ENCODE measurements around the gene ZNF28. TPM values are rescaled to one million over a fixed set of nuclear protein-coding genes. Genes with fewer than 3 reads are reported as not detected.
A peak's percentile ranks its signal among the peaks of the same experiment; 100 is the strongest.
"Not testable (repeated sequence)": the region's sequence is repeated elsewhere in the genome, so short reads cannot be mapped to it uniquely, and the experiment has no call there.

The ZNF28 gene
- total and polyA plus RNA-seq, 10 of the 15 experiments (the other 5 are each of a cell fraction or from before 2014, with no cell fraction given), result 5.9 to 31.1 (median 15.3) TPM

- in situ Hi-C loops (cut with MboI); H3K9me3 ChIP-seq (replicated peaks; ENCODE audit: control insufficient read depth, insufficient read depth, low read length); H3K36me3 ChIP-seq (ENCODE audit: control insufficient read depth in 2 of 2, insufficient read depth in 2 of 2, low read length in 1 of 2); H3K4me1 ChIP-seq (ENCODE audit: control insufficient read depth, insufficient read depth, low read length); BruUV-seq (replicated peaks); CTCF ChIA-PET; H3K27me3 ChIP-seq (replicated peaks in 1 of 2; ENCODE audit: control insufficient read depth in 2 of 2, insufficient read depth in 2 of 2, low read length in 1 of 2); SMC1A ChIA-PET (ENCODE audit: uncharacterized antibody, unreplicated experiment); POLR2A ChIA-PET; H4K20me1 ChIP-seq (ENCODE audit: control insufficient read depth, insufficient read depth): not testable (repeated sequence)
- intact Hi-C loops (cut with micrococcal nuclease; ENCODE audit: unreplicated experiment), result loop anchor here (5.0 kb wide), 1 partner anchor 94 kb away; no protein-coding TSS in a partner anchor
- H2AFZ ChIP-seq (ENCODE audit: control insufficient read depth, low read depth, low read length), result peak within 1 kb of the TSS; percentile 91
- peaks cover 12% of the 10 kb centered on the region for H3K79me2 ChIP-seq (ENCODE audit: control insufficient read depth, insufficient read depth, low read length)
- H3K4me3 ChIP-seq, result peak within 1 kb of the TSS; percentile 85
- ATAC-seq (peak; percentile 100), FAIRE-seq (peak; percentile 78), DNase-seq (ENCODE audit: low read depth, low spot score) (peak; percentile 35)
- peak within 1 kb of the TSS; percentile 74 for H3K27ac ChIP-seq (ENCODE audit: control insufficient read depth, insufficient read depth)
- 3% methylated on average over 44 of the region's 47 CpGs for WGBS (ENCODE audit: insufficient coverage, insufficient replicate concordance, low lambda C conversion rate, missing lambda C conversion rate)
- peak within 1 kb of the TSS; percentile 93 for H3K9ac ChIP-seq (ENCODE audit: control insufficient read depth, insufficient read depth, low read length)
- RAD21 ChIA-PET (ENCODE audit: unreplicated experiment), result interaction anchor here (0.6 kb wide), 1 partner anchor 551 kb away, joined by 3 read pairs; no protein-coding TSS in a partner anchor
- H3K4me2 ChIP-seq (ENCODE audit: control insufficient read depth, insufficient read depth), result peak within 1 kb of the TSS; percentile 96
- peak; percentile 49; the same call in 1 of the 2 replicates for TF ChIP-seq IKZF1 (conservative IDR thresholded peaks at IDR 0.05)
- TF ChIP-seq CHD2 (IDR thresholded peaks at IDR 0.05; ENCODE audit: borderline replicate concordance, low read depth, low read length), result 0 out of 2 replicates have a peak, but pooled peaks have one; percentile 14
- TF ChIP-seq SMAD5 (IDR thresholded peaks at IDR 0.05; ENCODE audit: low read depth), result 0 out of 2 replicates have a peak, but pooled peaks have one; percentile 31
- TF ChIP-seq E4F1 (IDR thresholded peaks at IDR 0.05; ENCODE audit: borderline replicate concordance, partially characterized antibody), result peak; percentile 60
- TF ChIP-seq POLR2A (IDR thresholded peaks at IDR 0.05; ENCODE audit: low read depth, low read length), result peak; percentile 81
- TF ChIP-seq BHLHE40 (IDR thresholded peaks at IDR 0.05; ENCODE audit: borderline replicate concordance in 1 of 2, low read depth in 2 of 2, low read length in 1 of 2), result peak in 1 of 2 experiments; percentile 67; a peak in 2 of 4 replicates
- TF ChIP-seq ATF7 (IDR thresholded peaks at IDR 0.05; ENCODE audit: low read depth), result peak; percentile 39; the same call in 1 of the 2 replicates
- TF ChIP-seq CTCF (IDR thresholded peaks at IDR 0.05 in 2 of 3, conservative IDR thresholded peaks at IDR 0.05 in 1 of 3; ENCODE audit: control insufficient read depth in 2 of 3, extremely low read depth in 1 of 3, insufficient read depth in 1 of 3, low read depth in 3 of 3, low read length in 3 of 3), result peak; percentile 3 to 22 (median 6); a peak in 1 of 6 replicates
- peak; percentile 10; the same call in 1 of the 2 replicates for TF ChIP-seq SREBF2 (IDR thresholded peaks at IDR 0.05; ENCODE audit: low read length)
- TF ChIP-seq ZNF687 (IDR thresholded peaks at IDR 0.05), result 0 out of 2 replicates have a peak, but pooled peaks have one; percentile 26
- peak; percentile 63; the same call in 1 of the 2 replicates for TF ChIP-seq FOXK2 (IDR thresholded peaks at IDR 0.05)
- 0 out of 2 replicates have a peak, but pooled peaks have one; percentile 9 for TF ChIP-seq TCF12 (IDR thresholded peaks at IDR 0.05; ENCODE audit: low read depth, low read length)
- TF ChIP-seq POLR2AphosphoS5 (IDR thresholded peaks at IDR 0.05; ENCODE audit: low read length), result peak; percentile 87
- peak; percentile 65; the same call in 1 of the 2 replicates for TF ChIP-seq MXI1 (IDR thresholded peaks at IDR 0.05; ENCODE audit: low read depth, low read length)
Measured at GRCh38 chr19:52786464-52787354, 34.7 kb downstream of the ZNF28 start, which contains the start of gene ZNF600. Gene ZNF600 (minus strand): TSS chr19:52786791. CDS start chr19:52778888, 7,903 bp downstream.
